SK-N-SH (cell line): Measurements from ENCODE around the gene ZNF679.

Source experiments
- CHD2 ChIP-seq: fragments of 150-350 bp; IDR thresholded peaks from 2 replicates; pipeline ENCODE4 v1.6.1; 2018; ENCODE audit warnings: low read length; ENCODE audit not compliant: partially characterized antibody
- CTCF ChIP-seq: fragments of 200-600 bp; sonication (generic); IDR thresholded peaks from 2 replicates; pipeline ENCODE4 v1.6.1; 2017; ENCODE audit warnings: antibody characterized with exemption, mild to moderate bottlenecking, moderate library complexity
- EP300 ChIP-seq, 2 experiments: IDR thresholded peaks; 2 replicates each; pipeline versions ENCODE4 v1.4.0 to v1.6.1; 2012; ENCODE audit warnings: borderline replicate concordance in 1 of 2, low read depth in 1 of 2, low read length in 1 of 2
- GABPA ChIP-seq: IDR thresholded peaks from 2 replicates; pipeline ENCODE4 v1.4.0; 2012; ENCODE audit warnings: low read depth, mild to moderate bottlenecking
- JUND ChIP-seq: IDR thresholded peaks from 2 replicates; pipeline ENCODE4 v1.4.0; 2012
- MXI1 ChIP-seq: IDR thresholded peaks from 2 replicates; pipeline ENCODE4 v1.6.1; 2012; ENCODE audit warnings: mild to moderate bottlenecking, low read depth, low read length, improper control_type of control experiment
- PBX3 ChIP-seq: IDR thresholded peaks from 2 replicates; pipeline ENCODE4; 2012
- POLR2AphosphoS5 ChIP-seq: IDR thresholded peaks from 2 replicates; pipeline ENCODE4 v1.6.1; 2012; ENCODE audit warnings: low read depth, low read length
- RCOR1 ChIP-seq: fragments of 150-350 bp; IDR thresholded peaks from 2 replicates; pipeline ENCODE4 v1.6.1; 2017; ENCODE audit warnings: antibody characterized with exemption, low read length
- REST ChIP-seq: IDR thresholded peaks from 2 replicates; pipeline ENCODE4 v1.6.1; 2012; ENCODE audit warnings: mild to moderate bottlenecking, low read depth, low read length, moderate library complexity
- RFX5 ChIP-seq: IDR thresholded peaks from 2 replicates; pipeline ENCODE4 v1.6.1; 2012; ENCODE audit warnings: mild to moderate bottlenecking, improper control_type of control experiment, low read length
- SMC3 ChIP-seq: IDR thresholded peaks from 2 replicates; pipeline ENCODE4 v1.6.1; 2012; ENCODE audit warnings: low read depth, low read length, improper control_type of control experiment
- TCF12 ChIP-seq: IDR thresholded peaks from 2 replicates; pipeline ENCODE4 v1.4.0; 2012

GRCh38 chr7:64300641-64301405, 72.5 kb downstream of the ZNF679 start:
- TF ChIP-seq POLR2AphosphoS5 (no peak), CTCF (no peak), RCOR1 (no peak), JUND (no peak), MXI1 (no peak), RFX5 (no peak), EP300 (IDR thresholded peaks at IDR 0.05; ENCODE audit: borderline replicate concordance in 1 of 2, low read depth in 1 of 2, low read length in 1 of 2) (no peak), TCF12 (no peak), SMC3 (no peak), GABPA (no peak), CHD2 (no peak), REST (no peak), PBX3 (no peak)
